HUES64 (cell line): Measurements from ENCODE around the gene UBXN4.

ENCODE experiments used
- H3K27ac ChIP-seq: 2 replicates; pipeline ENCODE4 v1.7.0; 2013; ENCODE audit warnings: low read depth, low read length, inconsistent platforms
- H3K27me3 ChIP-seq: 2 replicates; pipeline ENCODE4 v1.6.1; 2013; ENCODE audit warnings: mild to moderate bottlenecking, low read length; ENCODE audit not compliant: insufficient read depth
- H3K36me3 ChIP-seq: 2 replicates; pipeline ENCODE4 v1.6.1; 2013; ENCODE audit warnings: mild to moderate bottlenecking, low read length; ENCODE audit not compliant: insufficient read depth
- H3K4me1 ChIP-seq: 2 replicates; pipeline ENCODE4 v1.6.1; 2013; ENCODE audit warnings: mild to moderate bottlenecking, low read length, moderate library complexity; ENCODE audit not compliant: insufficient read depth
- H3K4me3 ChIP-seq: 2 replicates; pipeline ENCODE4 v1.5.1; 2013; ENCODE audit warnings: mild to moderate bottlenecking, low read length, moderate library complexity
- H3K9ac ChIP-seq: 2 replicates; pipeline ENCODE4 v1.6.1; 2013; ENCODE audit warnings: mild to moderate bottlenecking, low read depth, low read length
- H3K9me3 ChIP-seq: 2 replicates; pipeline ENCODE4 v1.6.1; 2013; ENCODE audit warnings: low read depth, low read length; ENCODE audit not compliant: insufficient read depth
- WGBS: fragments of 150-250, 120-280 bp; methylation state at CpG from one replicate; pipeline ENCODE4 v1.1.7; 2013; ENCODE audit warnings: missing lambda C conversion rate; 5-methylcytosine and 5-hydroxymethylcytosine counted together

UBXN4 gene

GRCh38 chr2:135829378-135830135 is 87.9 kb downstream of the UBXN4 start:
- no peak overlapping the region for H3K9ac ChIP-seq
- WGBS, result 95% methylated on average over 12 of the region's 13 CpGs
- no peak overlapping the region for H3K27ac ChIP-seq
- no peaks in the 10 kb centered on the region for H3K9me3 ChIP-seq
- H3K27me3 ChIP-seq, result no peaks in the 10 kb centered on the region
- H3K4me1 ChIP-seq, result no peaks in the 10 kb centered on the region
- no peak overlapping the region for H3K4me3 ChIP-seq
- no peaks in the 10 kb centered on the region for H3K36me3 ChIP-seq

- Histone ChIP-seq H3K36me3 (no peaks in the 10 kb centered on the region), H3K27ac (no peak overlapping the region), H3K4me1 (no peaks in the 10 kb centered on the region), H3K9me3 (no peaks in the 10 kb centered on the region), H3K9ac (no peak overlapping the region), H3K4me3 (no peak overlapping the region), H3K27me3 (no peaks in the 10 kb centered on the region)
- 85% methylated on average over 14 of the region's 14 CpGs for WGBS
Measured at GRCh38 chr2:135831180-135831812, 89.6 kb downstream of the UBXN4 start.

GRCh38 chr2:135832891-135833290 is 91.2 kb downstream of the UBXN4 start:
- 92% methylated on average over 6 of the region's 6 CpGs for WGBS
- H3K4me1 ChIP-seq, result no peaks in the 10 kb centered on the region
- H3K9me3 ChIP-seq, result no peaks in the 10 kb centered on the region
- H3K36me3 ChIP-seq, result no peaks in the 10 kb centered on the region
- H3K4me3 ChIP-seq, result no peak overlapping the region
- no peaks in the 10 kb centered on the region for H3K27me3 ChIP-seq
- H3K9ac ChIP-seq, result no peak overlapping the region
- H3K27ac ChIP-seq, result no peak overlapping the region
